ENCODE results near the gene HOXA2. TPM values are rescaled to one million over a fixed set of nuclear protein-coding genes. Genes with fewer than 3 reads are reported as not detected.

The HOXA2 gene
- total and polyA plus RNA-seq, 2 of the 8 experiments (the other 6 are each of a cell fraction or from before 2014, with no cell fraction given) = not detected

DNA sequence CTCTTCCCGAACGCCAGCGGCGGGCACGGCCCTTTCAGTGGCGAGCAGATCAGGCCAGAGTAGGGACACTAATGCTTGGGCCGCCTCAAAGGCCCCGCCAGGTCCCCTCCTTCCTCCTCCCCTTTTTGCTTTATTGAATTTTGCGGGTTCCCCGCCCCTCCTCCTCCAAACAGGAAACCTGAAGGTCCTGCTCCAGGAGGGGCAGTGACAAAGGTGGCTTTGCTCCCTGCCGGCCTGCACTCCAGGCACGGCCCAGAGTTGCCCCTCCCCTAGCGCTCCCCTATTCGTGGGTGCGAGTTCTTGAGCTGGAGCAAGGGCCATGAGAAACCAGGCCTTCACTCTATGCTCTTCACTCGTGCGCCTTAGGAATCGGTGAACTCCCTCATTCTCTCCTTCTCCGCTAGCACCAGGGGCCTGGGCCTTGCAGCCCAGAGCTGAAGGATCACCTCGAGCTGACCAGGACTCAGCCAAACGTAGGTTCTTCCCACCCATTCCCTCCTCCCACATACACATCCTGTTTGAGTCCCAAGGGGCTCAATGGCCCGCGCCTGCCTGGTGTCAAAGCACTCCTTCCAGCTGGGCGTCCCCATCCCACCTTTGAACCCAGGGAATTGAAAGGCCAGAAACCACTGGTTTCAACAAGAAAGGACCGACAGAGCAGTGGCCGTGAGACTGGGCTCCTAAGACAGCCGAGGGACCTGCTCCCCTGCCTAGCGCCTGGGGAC is 45.7 kb upstream of the HOXA2 start (continued):
- TF ChIP-seq, protein P1, sequence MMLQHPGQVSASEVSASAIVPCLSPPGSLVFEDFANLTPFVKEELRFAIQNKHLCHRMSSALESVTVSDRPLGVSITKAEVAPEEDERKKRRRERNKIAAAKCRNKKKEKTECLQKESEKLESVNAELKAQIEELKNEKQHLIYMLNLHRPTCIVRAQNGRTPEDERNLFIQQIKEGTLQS (IDR thresholded peaks at IDR 0.05; ENCODE audit: insufficient read depth, low read depth, low read length) = no peak
- TF ChIP-seq MAFK (IDR thresholded peaks at IDR 0.05; ENCODE audit: low read depth, low read length) (no peak), TEAD4 (IDR thresholded peaks at IDR 0.05; ENCODE audit: low read depth, low read length) (no peak), CTBP2 (IDR thresholded peaks at IDR 0.05; ENCODE audit: borderline replicate concordance, insufficient read depth, insufficient read length, low read length) (no peak), YY1 (IDR thresholded peaks at IDR 0.05; ENCODE audit: low read depth, low read length) (no peak), BACH1 (IDR thresholded peaks at IDR 0.05; ENCODE audit: low read length) (no peak), CREB1 (IDR thresholded peaks at IDR 0.05) (no peak), KDM4A (IDR thresholded peaks at IDR 0.05; ENCODE audit: low read depth, low read length, severe bottlenecking) (no peak), KDM5A (IDR thresholded peaks at IDR 0.05; ENCODE audit: low read length) (no peak), SIX5 (IDR thresholded peaks at IDR 0.05; ENCODE audit: low read depth, low read length) (no peak), SP4 (IDR thresholded peaks at IDR 0.05; ENCODE audit: low read length) (no peak), POLR2AphosphoS5 (IDR thresholded peaks at IDR 0.05; ENCODE audit: low read depth, low read length) (no peak), RNF2 (IDR thresholded peaks at IDR 0.05; ENCODE audit: borderline replicate concordance, low read depth, low read length, missing control alignments, poor library complexity, severe bottlenecking) (peak; percentile 85), SIN3A (conservative IDR thresholded peaks at IDR 0.05 in 1 of 2, IDR thresholded peaks at IDR 0.05 in 1 of 2; ENCODE audit: low read depth in 1 of 2, low read length in 2 of 2) (no peak)
